SK-N-SH treated with all-trans-retinoic acid at 6 μM for 48 hours (cell line): Measurements from ENCODE around the gene AKT1.

Experiments used
- CREB5 ChIP-seq: fragments of 250-450 bp; sonication (Bioruptor Pico); IDR thresholded peaks from 2 replicates; pipeline ENCODE4 v1.5.1; 2020; ENCODE audit warnings: low read depth, mild to moderate bottlenecking, moderate library complexity
- PATZ1 ChIP-seq: fragments of 250-450 bp; sonication (Bioruptor Pico); IDR thresholded peaks from 2 replicates; pipeline ENCODE4 v1.8.0; 2020; ENCODE audit warnings: mild to moderate bottlenecking, moderate library complexity, borderline replicate concordance
- RARB ChIP-seq: fragments of 250-450 bp; sonication (Bioruptor Pico); IDR thresholded peaks from 2 replicates; pipeline ENCODE4 v1.8.0; 2021; ENCODE audit warnings: mild to moderate bottlenecking, moderate library complexity
- TCF4 ChIP-seq: fragments of 250-450 bp; sonication (Bioruptor Pico); IDR thresholded peaks from 2 replicates; pipeline ENCODE4 v1.8.0; 2021; ENCODE audit warnings: mild to moderate bottlenecking, moderate library complexity, borderline replicate concordance
- ZNF565 ChIP-seq: fragments of 450-650 bp; formaldehyde crosslinking; conservative IDR thresholded peaks from 2 replicates; pipeline ENCODE4 v1.5.0; 2020; ENCODE audit warnings: low read depth, mild to moderate bottlenecking, moderate library complexity

GRCh38 chr14:104778694-104779331 is 16.7 kb downstream of the AKT1 start:
- TF ChIP-seq ZNF565 (CRISPR knock-in tag) (no peak), PATZ1 (no peak), RARB (CRISPR knock-in tag) (no peak), TCF4 (CRISPR knock-in tag) (no peak), CREB5 (CRISPR knock-in tag) (no peak)
